OCI-LY1 (cell line): ENCODE measurements around the gene SSUH2.

Experiments used
- H2AFZ ChIP-seq: fragments of 200-600 bp; sonication (generic), shearing (Covaris generic); 2 replicates; pipeline ENCODE4 v1.6.0; 2014; ENCODE audit warnings: antibody characterized with exemption, mild to moderate bottlenecking, low read length
- H3F3A ChIP-seq: fragments of 200-600 bp; sonication (generic), shearing (Covaris generic); 2 replicates; pipeline ENCODE4 v1.6.0; 2014; ENCODE audit warnings: mild to moderate bottlenecking, antibody characterized with exemption, low read length, moderate library complexity; ENCODE audit not compliant: insufficient read depth
- H3K27ac ChIP-seq: fragments of 200-600 bp; sonication (generic); 2 replicates; pipeline ENCODE4 v1.5.1; 2014; ENCODE audit warnings: low read length, mixed run types, mild to moderate bottlenecking, low read depth; ENCODE audit not compliant: poor library complexity, severe bottlenecking
- H3K27me3 ChIP-seq: fragments of 200-600 bp; sonication (generic); 2 replicates; pipeline ENCODE4 v1.6.0; 2014; ENCODE audit warnings: antibody characterized with exemption, mild to moderate bottlenecking, low read length, moderate library complexity; ENCODE audit not compliant: insufficient read depth
- H3K36me3 ChIP-seq: fragments of 200-600 bp; sonication (generic); 2 replicates; pipeline ENCODE4 v1.6.1; 2014; ENCODE audit warnings: mild to moderate bottlenecking, antibody characterized with exemption, low read length, moderate library complexity, mixed read lengths; ENCODE audit not compliant: insufficient read depth
- H3K4me1 ChIP-seq: fragments of 200-600 bp; sonication (generic); 2 replicates; pipeline ENCODE4 v1.5.1; 2014; ENCODE audit warnings: mild to moderate bottlenecking, low read length, moderate library complexity; ENCODE audit not compliant: insufficient read depth, severe bottlenecking
- H3K4me2 ChIP-seq: fragments of 200-600 bp; sonication (generic), shearing (Covaris generic); 2 replicates; pipeline ENCODE4 v1.6.1; 2014; ENCODE audit warnings: low read length
- H3K4me3 ChIP-seq: fragments of 200-600 bp; sonication (generic); 2 replicates; pipeline ENCODE4 v1.5.1; 2014; ENCODE audit warnings: low read length, low read depth, mild to moderate bottlenecking, mixed read lengths; ENCODE audit not compliant: poor library complexity, severe bottlenecking
- H3K79me2 ChIP-seq: fragments of 200-600 bp; shearing (Covaris generic); 2 replicates; pipeline ENCODE4 v1.6.1; 2016; ENCODE audit warnings: mixed run types, low read length, mixed read lengths; ENCODE audit not compliant: insufficient read depth
- H3K9ac ChIP-seq: fragments of 200-600 bp; sonication (generic), shearing (Covaris generic); 2 replicates; pipeline ENCODE4 v1.6.1; 2014; ENCODE audit warnings: mild to moderate bottlenecking, low read length, mixed read lengths
- H3K9me2 ChIP-seq: fragments of 200-600 bp; sonication (generic), shearing (Covaris generic); 2 replicates; pipeline ENCODE4 v1.6.1; 2014; ENCODE audit warnings: low read depth, mild to moderate bottlenecking, low read length, mixed read lengths
- H3K9me3 ChIP-seq: fragments of 200-600 bp; shearing (Covaris generic); 2 replicates; pipeline ENCODE4 v1.6.1; 2014; ENCODE audit warnings: low read length, mixed read lengths
- H4K20me1 ChIP-seq: fragments of 200-600 bp; sonication (generic), shearing (Covaris generic); 2 replicates; pipeline ENCODE4 v1.6.0; 2016; ENCODE audit warnings: mild to moderate bottlenecking, low read length; ENCODE audit not compliant: insufficient read depth
- CTCF ChIP-seq: fragments of 200-600 bp; sonication (generic), shearing (Covaris generic); IDR thresholded peaks from 2 replicates; pipeline ENCODE4 v1.5.1; 2017; ENCODE audit warnings: mild to moderate bottlenecking, antibody characterized with exemption, low read length, moderate library complexity, mixed read lengths
- EZH2 ChIP-seq: fragments of 200-600 bp; sonication (generic), shearing (Covaris generic); IDR thresholded peaks from 2 replicates; pipeline ENCODE4 v1.8.0; 2017; ENCODE audit warnings: borderline replicate concordance, mixed run types, mild to moderate bottlenecking, antibody characterized with exemption, low read length, moderate library complexity, mixed read lengths

Gene SSUH2

GRCh38 chr3:8621141-8621540, 23.5 kb downstream of the SSUH2 start:
- no peaks in the 10 kb centered on the region for H3F3A ChIP-seq
- H3K27me3 ChIP-seq, result no peaks in the 10 kb centered on the region
- no peak overlapping the region for H2AFZ ChIP-seq
- H3K36me3 ChIP-seq, result no peaks in the 10 kb centered on the region
- H4K20me1 ChIP-seq, result no peaks in the 10 kb centered on the region
- H3K9me2 ChIP-seq, result no peaks in the 10 kb centered on the region
- TF ChIP-seq CTCF (no peak), EZH2 (no peak)
- H3K9me3 ChIP-seq, result no peaks in the 10 kb centered on the region
- no peak overlapping the region for H3K27ac ChIP-seq
- no peaks in the 10 kb centered on the region for H3K79me2 ChIP-seq
- no peak overlapping the region for H3K4me2 ChIP-seq
- no peak overlapping the region for H3K9ac ChIP-seq
- no peak overlapping the region for H3K4me3 ChIP-seq
- H3K4me1 ChIP-seq, result peaks cover 19% of the 10 kb centered on the region

- TF ChIP-seq CTCF (no peak), EZH2 (no peak)
These were observed 25.1 kb downstream of the SSUH2 start for GRCh38 chr3:8619548-8619947.

GRCh38 chr3:8618950-8619349, 25.6 kb downstream of the SSUH2 start:
- H3K36me3 ChIP-seq, result no peaks in the 10 kb centered on the region
- no peaks in the 10 kb centered on the region for H3F3A ChIP-seq
- no peaks in the 10 kb centered on the region for H3K9me3 ChIP-seq
- no peak overlapping the region for H2AFZ ChIP-seq
- H3K79me2 ChIP-seq, result no peaks in the 10 kb centered on the region
- no peaks in the 10 kb centered on the region for H3K27me3 ChIP-seq
- no peak overlapping the region for H3K4me3 ChIP-seq
- H4K20me1 ChIP-seq, result no peaks in the 10 kb centered on the region
- TF ChIP-seq CTCF, result no peak
- TF ChIP-seq EZH2, result no peak
- peaks cover 9% of the 10 kb centered on the region for H3K4me1 ChIP-seq
- H3K9me2 ChIP-seq, result no peaks in the 10 kb centered on the region
- H3K4me2 ChIP-seq, result no peak overlapping the region
- no peak overlapping the region for H3K27ac ChIP-seq
- no peak overlapping the region for H3K9ac ChIP-seq

More at GRCh38 chr3:8619548-8619947, 25.1 kb downstream of the SSUH2 start:
- Histone ChIP-seq H3K27me3 (no peaks in the 10 kb centered on the region), H2AFZ (no peak overlapping the region), H4K20me1 (no peaks in the 10 kb centered on the region), H3K4me3 (no peak overlapping the region), H3F3A (no peaks in the 10 kb centered on the region), H3K4me2 (no peak overlapping the region), H3K9ac (no peak overlapping the region), H3K27ac (no peak overlapping the region), H3K36me3 (no peaks in the 10 kb centered on the region), H3K79me2 (no peaks in the 10 kb centered on the region), H3K9me3 (no peaks in the 10 kb centered on the region), H3K4me1 (peaks cover 9% of the 10 kb centered on the region), H3K9me2 (no peaks in the 10 kb centered on the region)
